Esophagus (tissue), 2 donors: Measurements from ENCODE around the gene SPRED2. TPM values are rescaled to one million over a fixed set of nuclear protein-coding genes. Genes with fewer than 3 reads are reported as not detected.

Experiments
- H3K27ac ChIP-seq, 2 donors: one replicate each; pipeline ENCODE4 v1.5.1; 2013; ENCODE audit warnings: low read depth in 2 of 2, mild to moderate bottlenecking in 2 of 2, inconsistent platforms in 1 of 2, low read length in 1 of 2, moderate library complexity in 1 of 2
- H3K27me3 ChIP-seq, 2 donors: one replicate each; pipeline ENCODE4 v1.6.1; 2013; ENCODE audit warnings: low read length in 2 of 2, control low read depth in 1 of 2, mild to moderate bottlenecking in 1 of 2; ENCODE audit not compliant: insufficient read depth in 2 of 2, control insufficient read depth in 1 of 2
- H3K36me3 ChIP-seq, 2 donors: one replicate each; pipeline ENCODE4 v1.6.1; 2013; ENCODE audit warnings: low read length in 1 of 2; ENCODE audit not compliant: control insufficient read depth in 2 of 2, insufficient read depth in 2 of 2
- H3K4me1 ChIP-seq, 2 donors: one replicate each; pipeline ENCODE4 v1.6.1; 2013; ENCODE audit warnings: low read length in 1 of 2; ENCODE audit not compliant: control insufficient read depth in 2 of 2, insufficient read depth in 2 of 2
- H3K4me3 ChIP-seq, 2 donors: one replicate each; pipeline ENCODE4 v1.5.1; 2013; ENCODE audit warnings: low read length in 2 of 2, mild to moderate bottlenecking in 2 of 2, low read depth in 1 of 2, moderate library complexity in 1 of 2
- H3K9me3 ChIP-seq, 2 donors: one replicate each; pipeline ENCODE4 v1.6.1; 2013; ENCODE audit warnings: mild to moderate bottlenecking in 2 of 2, low read depth in 1 of 2, low read length in 1 of 2, moderate library complexity in 1 of 2; ENCODE audit not compliant: control insufficient read depth in 2 of 2, insufficient read depth in 1 of 2
- WGBS, 2 donors: extraction: QIAGEN DNeasy Blood & Tissue Kit; methylation state at CpG; one replicate each; pipeline ENCODE4 v1.1.7; 2013; 5-methylcytosine and 5-hydroxymethylcytosine counted together
- polyA plus RNA-seq, 2 donors: library from polyadenylated mRNA; stranded (reverse); fragments of 200-250 nt; gene quantifications; one replicate each; pipeline ENCODE4 v1.2.3, GENCODE V29; 2013
- donor health status: healthy with polysubstance abuse.
- donor health status: Bipolar disorder and iron deficiency.

The SPRED2 gene
- polyA plus RNA-seq, 2 donors: 6.4 to 7.6 TPM

DNA sequence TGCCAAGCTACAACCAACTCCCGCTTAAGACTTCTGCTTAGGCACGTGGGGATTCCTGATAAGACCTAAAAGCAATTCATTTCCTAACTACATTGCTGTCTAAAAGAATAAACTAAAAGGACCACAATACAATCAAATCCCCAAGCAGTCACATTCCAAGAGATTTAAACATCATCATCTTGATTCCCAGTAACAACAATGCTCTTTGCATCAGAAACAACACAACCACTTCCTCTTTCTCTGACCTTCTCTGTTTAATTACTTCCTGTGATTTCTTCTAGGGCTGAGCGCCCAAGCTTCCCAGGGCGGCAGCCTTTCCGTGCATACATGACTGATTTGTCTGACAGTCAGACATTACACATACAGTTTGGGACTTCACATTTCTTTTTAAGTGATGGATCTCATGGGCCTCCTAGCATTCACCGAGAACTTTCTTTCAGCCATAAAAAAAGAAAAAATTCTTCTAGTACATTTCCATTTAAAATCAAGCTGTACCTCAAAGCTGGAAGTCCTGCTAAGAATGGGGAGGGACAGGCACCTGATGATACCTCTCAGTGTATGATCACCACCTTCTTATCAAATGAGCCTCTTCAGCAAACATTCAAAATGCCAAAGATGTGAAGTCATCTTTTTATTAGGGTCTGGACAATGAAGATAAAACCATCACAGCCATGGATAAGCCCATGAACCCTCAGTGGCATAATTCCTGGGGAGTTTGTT lies 11.5 kb downstream of the SPRED2 start:
- Histone ChIP-seq H3K27me3 (no peaks in the 10 kb centered on the region), H3K4me3 (no peak overlapping the region), H3K9me3 (no peaks in the 10 kb centered on the region), H3K36me3 (no peaks in the 10 kb centered on the region), H3K4me1 (no peaks in the 10 kb centered on the region), H3K27ac (no peak overlapping the region)
- 52 to 54% methylated on average over 6 of the region's 6 CpGs for WGBS, 2 donors

DNA sequence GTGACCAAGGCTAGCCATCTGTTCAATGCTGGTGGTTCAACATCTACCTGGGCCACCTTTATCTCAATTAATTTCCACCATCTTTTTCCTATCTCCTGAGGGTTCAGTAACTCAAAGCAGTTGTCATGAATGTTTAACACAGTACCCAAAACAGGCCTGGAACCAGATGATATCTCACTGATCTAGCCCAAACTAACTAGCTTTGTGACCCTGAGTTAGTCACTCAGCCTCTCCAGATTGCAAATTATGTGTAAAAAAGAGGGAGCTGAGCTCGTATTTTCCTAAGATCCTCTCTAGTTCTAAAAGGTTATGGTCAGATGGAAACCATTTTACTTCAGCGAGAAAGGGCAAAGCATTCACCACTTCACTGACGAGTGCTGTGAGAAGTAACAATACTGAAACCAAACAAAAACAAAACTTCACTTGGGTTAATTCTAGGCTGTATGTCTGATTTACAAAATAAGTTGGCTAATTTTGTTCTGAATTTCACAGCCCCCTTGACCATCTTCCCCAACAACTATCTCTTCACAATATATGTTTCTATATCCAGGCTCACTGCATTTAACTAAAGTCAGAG lies 14.8 kb downstream of the SPRED2 start:
- no peaks in the 10 kb centered on the region for H3K36me3 ChIP-seq
- no peaks in the 10 kb centered on the region for H3K27me3 ChIP-seq
- WGBS, 2 donors: 79 to 87% methylated on average over 3 of the region's 3 CpGs
- H3K4me3 ChIP-seq: no peak overlapping the region
- H3K4me1 ChIP-seq: peaks cover 0 to 4% of the 10 kb centered on the region in 2 donors
- no peak overlapping the region for H3K27ac ChIP-seq
- H3K9me3 ChIP-seq: no peaks in the 10 kb centered on the region

DNA sequence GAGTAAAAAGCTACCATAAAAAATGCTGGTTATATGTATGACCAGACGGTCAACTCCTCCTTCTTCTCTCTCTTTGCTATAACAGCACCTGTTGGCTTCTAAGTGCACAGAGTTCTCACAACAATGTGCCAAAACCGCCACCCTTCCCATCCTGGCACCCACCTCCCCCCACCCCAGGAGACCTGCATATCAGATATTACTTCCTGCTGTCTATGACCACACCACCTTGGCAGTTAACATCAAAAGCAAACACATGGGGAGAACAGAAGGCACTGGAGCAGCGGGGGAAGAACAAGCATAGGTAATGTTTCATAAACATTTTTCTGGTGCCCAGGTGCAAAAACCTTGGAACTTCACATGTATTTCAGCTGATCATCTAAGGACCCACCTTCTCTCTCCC lies 15.5 kb downstream of the SPRED2 start:
- Histone ChIP-seq H3K9me3 (no peaks in the 10 kb centered on the region), H3K27me3 (no peaks in the 10 kb centered on the region), H3K27ac (no peak overlapping the region), H3K4me1 (peaks cover 0 to 4% of the 10 kb centered on the region in 2 donors), H3K36me3 (no peaks in the 10 kb centered on the region), H3K4me3 (no peak overlapping the region)
- WGBS, 2 donors: 67 to 88% methylated on average over 3 of the region's 3 CpGs

DNA sequence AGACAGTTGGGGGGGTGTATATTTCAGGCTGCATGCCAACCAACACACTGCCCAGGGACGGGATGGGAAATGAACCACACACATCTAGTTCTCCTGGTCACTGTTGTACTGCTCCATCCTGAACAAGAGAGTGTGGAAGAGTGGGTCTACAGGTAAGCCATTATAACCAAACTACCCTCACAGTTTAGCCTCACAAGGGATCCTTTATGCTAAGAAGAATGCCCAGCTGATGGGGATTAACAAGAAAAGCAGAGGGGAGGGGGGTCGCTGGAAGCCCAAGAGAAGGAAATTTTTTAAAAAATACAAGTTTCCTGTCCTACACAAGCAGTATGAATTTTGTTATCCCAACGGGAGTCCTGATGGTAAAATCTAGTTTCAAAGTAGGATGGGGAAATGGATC lies 16.1 kb downstream of the SPRED2 start:
- 80% methylated on average over 3 of the region's 3 CpGs for WGBS, 2 donors
- Histone ChIP-seq H3K27me3 (no peaks in the 10 kb centered on the region), H3K36me3 (no peaks in the 10 kb centered on the region), H3K9me3 (no peaks in the 10 kb centered on the region), H3K4me1 (peaks cover 0 to 4% of the 10 kb centered on the region in 2 donors), H3K27ac (no peak overlapping the region), H3K4me3 (no peak overlapping the region)

DNA sequence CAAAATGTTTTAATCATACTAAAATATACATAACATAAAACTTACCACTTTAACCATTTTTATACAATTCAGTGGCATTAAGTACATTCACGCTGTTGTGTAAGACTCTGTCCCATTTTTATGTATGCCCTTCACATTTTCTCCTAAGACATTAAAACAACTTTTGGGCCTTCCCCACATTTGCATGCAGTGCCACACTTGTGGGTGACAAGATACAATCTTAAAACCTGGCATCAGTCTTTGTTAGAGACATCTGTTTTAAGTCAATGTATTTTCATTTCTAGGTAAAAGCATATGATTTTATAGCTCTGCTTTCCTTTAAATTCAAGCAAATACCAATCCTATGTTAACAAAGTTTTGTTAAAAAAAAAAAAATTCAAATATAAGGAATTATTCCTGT lies 17.3 kb downstream of the SPRED2 start:
- H3K27ac ChIP-seq: no peak overlapping the region
- H3K9me3 ChIP-seq: no peaks in the 10 kb centered on the region
- peaks cover 0 to 4% of the 10 kb centered on the region in 2 donors for H3K4me1 ChIP-seq
- H3K4me3 ChIP-seq: no peak overlapping the region
- WGBS, 2 donors: 98 to 100% methylated on average over 1 of the region's 1 CpG
- H3K27me3 ChIP-seq: no peaks in the 10 kb centered on the region
- no peaks in the 10 kb centered on the region for H3K36me3 ChIP-seq

DNA sequence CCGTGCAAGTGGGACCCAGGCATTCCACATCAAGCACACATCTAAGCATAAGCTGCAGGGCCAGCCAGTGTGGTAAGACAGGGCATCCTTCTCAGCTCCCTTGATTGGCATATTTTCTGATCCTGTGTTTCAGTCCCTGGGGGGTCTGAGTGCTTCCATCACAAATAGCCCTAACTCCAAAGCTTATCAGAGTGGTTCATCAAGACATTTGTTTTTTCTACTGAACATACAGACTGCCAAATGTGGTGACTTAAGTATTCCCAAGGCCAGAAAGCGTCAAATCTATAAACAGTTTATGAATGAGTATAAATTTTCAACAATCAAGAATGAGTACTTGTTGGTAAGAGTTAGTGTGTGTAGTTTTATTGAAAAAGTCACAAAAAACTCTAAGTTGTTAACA lies 18.8 kb downstream of the SPRED2 start:
- no peak overlapping the region for H3K27ac ChIP-seq
- H3K4me3 ChIP-seq: no peak overlapping the region

DNA sequence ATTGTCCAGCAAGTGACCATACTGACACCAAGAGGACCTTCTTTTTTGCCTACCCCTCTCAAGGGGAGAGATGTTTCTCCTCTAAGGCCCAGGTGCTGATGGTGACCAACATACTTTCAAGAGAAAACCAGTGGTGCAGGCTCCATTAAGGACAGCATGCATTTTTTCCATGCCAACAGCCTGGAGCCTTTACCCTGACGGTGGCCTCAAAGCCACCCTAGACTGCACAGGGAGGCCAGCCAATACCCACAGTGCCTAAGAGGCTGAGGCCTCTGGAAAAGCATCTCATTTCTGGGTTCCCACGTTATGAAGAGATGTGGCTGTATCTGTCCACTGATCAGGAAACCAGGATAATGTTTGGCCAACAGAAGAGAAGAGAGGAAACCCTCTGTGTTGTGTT lies 19.3 kb downstream of the SPRED2 start:
- WGBS, 2 donors: 36 to 55% methylated on average over 2 of the region's 2 CpGs
- peaks cover 0 to 4% of the 10 kb centered on the region in 2 donors for H3K4me1 ChIP-seq
- H3K27me3 ChIP-seq: no peaks in the 10 kb centered on the region
- H3K4me3 ChIP-seq: no peak overlapping the region
- no peaks in the 10 kb centered on the region for H3K9me3 ChIP-seq
- H3K27ac ChIP-seq: no peak overlapping the region
- H3K36me3 ChIP-seq: no peaks in the 10 kb centered on the region

More for the DNA sequence above, 18.8 kb downstream of the SPRED2 start:
- H3K9me3 ChIP-seq: no peaks in the 10 kb centered on the region
- peaks cover 0 to 4% of the 10 kb centered on the region in 2 donors for H3K4me1 ChIP-seq
- 71 to 76% methylated on average over 2 of the region's 2 CpGs for WGBS, 2 donors
- H3K27me3 ChIP-seq: no peaks in the 10 kb centered on the region
- no peaks in the 10 kb centered on the region for H3K36me3 ChIP-seq

DNA sequence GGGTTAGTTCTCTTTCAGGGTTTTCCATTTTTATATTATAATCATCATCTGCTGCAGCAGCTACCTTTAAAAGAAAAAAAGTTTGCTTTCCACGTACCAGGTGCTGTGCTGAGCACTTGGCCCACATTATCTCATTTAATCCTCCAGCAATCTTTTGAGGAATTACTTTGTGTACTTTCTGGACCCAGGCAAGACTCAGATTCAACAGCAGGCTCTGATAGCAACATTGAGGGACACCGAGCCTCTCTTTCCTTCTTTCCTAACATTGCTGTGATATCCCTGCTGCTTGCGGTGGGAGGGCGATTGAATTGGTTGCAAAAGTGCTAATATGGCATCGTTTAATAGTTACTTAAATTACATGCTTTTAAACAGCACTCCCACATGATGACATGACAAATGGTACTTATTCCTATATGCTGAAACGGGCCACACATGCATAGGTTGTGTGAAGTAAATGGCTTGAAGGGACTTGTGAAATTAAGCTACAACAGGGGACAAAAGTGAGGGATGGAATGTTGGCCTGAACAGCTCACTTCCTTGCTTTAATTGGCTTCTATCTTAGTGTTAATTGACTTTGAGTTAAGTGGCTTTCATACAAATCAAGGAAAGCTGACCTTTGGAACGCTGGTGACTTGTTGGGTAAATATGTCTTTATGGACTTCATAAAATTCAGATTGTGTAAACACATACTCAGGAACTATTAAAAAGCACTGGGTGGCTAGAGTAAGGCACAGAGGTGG lies 21.2 kb downstream of the SPRED2 start:
- H3K4me1 ChIP-seq: peaks cover 0 to 4% of the 10 kb centered on the region in 2 donors
- no peaks in the 10 kb centered on the region for H3K36me3 ChIP-seq
- H3K4me3 ChIP-seq: no peak overlapping the region
- no peak overlapping the region for H3K27ac ChIP-seq
- no peaks in the 10 kb centered on the region for H3K27me3 ChIP-seq
- no peaks in the 10 kb centered on the region for H3K9me3 ChIP-seq
- 65 to 84% methylated on average over 7 of the region's 7 CpGs for WGBS, 2 donors

DNA sequence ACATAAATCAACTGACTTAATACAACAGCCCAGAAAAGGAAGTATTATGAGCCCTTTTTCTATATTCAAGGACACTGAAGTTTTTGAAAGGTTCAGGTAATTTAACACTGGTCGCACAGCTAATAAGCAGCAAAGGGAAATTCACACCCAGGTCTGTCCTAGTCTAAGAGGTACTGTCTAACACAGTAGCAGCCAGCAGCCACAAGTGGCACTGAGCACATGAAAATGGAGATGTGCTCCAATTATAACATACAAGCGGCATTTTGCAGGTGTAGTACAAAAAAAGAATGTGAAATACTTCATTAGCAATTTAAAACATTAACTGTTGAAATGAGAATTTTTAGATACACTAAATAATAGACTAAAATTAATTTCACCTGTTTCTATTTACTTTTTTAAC lies 23.4 kb downstream of the SPRED2 start:
- WGBS, 2 donors: 96 to 98% methylated on average over 2 of the region's 2 CpGs

More for the DNA sequence above, 23.4 kb downstream of the SPRED2 start:
- Histone ChIP-seq H3K9me3 (no peaks in the 10 kb centered on the region), H3K4me3 (no peak overlapping the region), H3K27ac (no peak overlapping the region), H3K36me3 (no peaks in the 10 kb centered on the region), H3K4me1 (peaks cover 0 to 4% of the 10 kb centered on the region in 2 donors), H3K27me3 (no peaks in the 10 kb centered on the region)
